ENCODE measurements around the gene APOO. TPM values are rescaled to one million over a fixed set of nuclear protein-coding genes. Genes with fewer than 3 reads are reported as not detected.

Gene APOO
- total and polyA plus RNA-seq, 10 donors: 5.8 to 18.0 (median 11.9) TPM

- Histone ChIP-seq H3K27ac (peak overlapping the region in 4 of 8 donors; percentile 46 to 65 (median 58)), H3K4me1 (peaks cover 6 to 18% (median 12%) of the 10 kb centered on the region in 6 donors), H3K27me3 (replicated peaks in 1 of 7) (no peaks in the 10 kb centered on the region), H3K4me3 (no peak overlapping the region), H3K9me3 (no peaks in the 10 kb centered on the region), H3K36me3 (peaks cover 0 to 19% (median 7%) of the 10 kb centered on the region in 6 donors)
- WGBS, 5 donors: 67 to 90% (median 75%) methylated on average over 4 of the region's 4 CpGs
- no peak for DNase-seq
- intact Hi-C loops (cut with DNase I; ENCODE audit: low total_unique reads): no loop called here
- TF ChIP-seq POLR2A (IDR thresholded peaks at IDR 0.05) (no peak), POLR2AphosphoS5 (IDR thresholded peaks at IDR 0.05) (no peak)
- TF ChIP-seq, protein P1, sequence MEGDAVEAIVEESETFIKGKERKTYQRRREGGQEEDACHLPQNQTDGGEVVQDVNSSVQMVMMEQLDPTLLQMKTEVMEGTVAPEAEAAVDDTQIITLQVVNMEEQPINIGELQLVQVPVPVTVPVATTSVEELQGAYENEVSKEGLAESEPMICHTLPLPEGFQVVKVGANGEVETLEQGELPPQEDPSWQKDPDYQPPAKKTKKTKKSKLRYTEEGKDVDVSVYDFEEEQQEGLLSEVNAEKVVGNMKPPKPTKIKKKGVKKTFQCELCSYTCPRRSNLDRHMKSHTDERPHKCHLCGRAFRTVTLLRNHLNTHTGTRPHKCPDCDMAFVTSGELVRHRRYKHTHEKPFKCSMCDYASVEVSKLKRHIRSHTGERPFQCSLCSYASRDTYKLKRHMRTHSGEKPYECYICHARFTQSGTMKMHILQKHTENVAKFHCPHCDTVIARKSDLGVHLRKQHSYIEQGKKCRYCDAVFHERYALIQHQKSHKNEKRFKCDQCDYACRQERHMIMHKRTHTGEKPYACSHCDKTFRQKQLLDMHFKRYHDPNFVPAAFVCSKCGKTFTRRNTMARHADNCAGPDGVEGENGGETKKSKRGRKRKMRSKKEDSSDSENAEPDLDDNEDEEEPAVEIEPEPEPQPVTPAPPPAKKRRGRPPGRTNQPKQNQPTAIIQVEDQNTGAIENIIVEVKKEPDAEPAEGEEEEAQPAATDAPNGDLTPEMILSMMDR (IDR thresholded peaks at IDR 0.05 in 8 of 11, conservative IDR thresholded peaks at IDR 0.05 in 3 of 11): no peak
These were observed 118.8 kb downstream of the APOO start for GRCh38 chrX:23788946-23789345.

DNA sequence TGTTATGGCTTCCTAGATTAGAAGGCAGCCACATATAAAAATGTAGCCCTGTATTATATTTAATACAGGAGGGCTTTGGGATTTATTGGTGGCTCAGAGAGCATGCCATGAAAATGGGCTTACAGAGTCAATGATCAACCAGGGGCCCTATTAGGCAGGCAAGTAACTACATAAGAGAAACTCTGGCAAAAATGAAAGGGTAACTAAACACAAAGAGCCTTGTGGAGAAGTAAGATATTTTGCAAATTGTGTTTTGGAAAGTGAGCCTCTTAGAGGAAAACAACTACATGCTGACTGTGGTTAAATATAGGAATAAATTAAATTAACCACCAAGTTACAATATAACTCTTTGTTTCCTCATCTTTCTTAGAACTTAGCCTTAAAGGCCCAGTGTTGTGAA, 119.2 kb downstream of the APOO start:
- peaks cover 6 to 18% (median 12%) of the 10 kb centered on the region in 6 donors for H3K4me1 ChIP-seq
- DNase-seq: no peak
- H3K27ac ChIP-seq: peak overlapping the region in 4 of 8 donors; percentile 46 to 65 (median 58)
- H3K36me3 ChIP-seq: peaks cover 0 to 19% (median 7%) of the 10 kb centered on the region in 6 donors
- intact Hi-C loops (cut with DNase I; ENCODE audit: low total_unique reads): no loop called here
- no peaks in the 10 kb centered on the region for H3K9me3 ChIP-seq
- no peaks in the 10 kb centered on the region for H3K27me3 ChIP-seq (replicated peaks in 1 of 7)
- H3K4me3 ChIP-seq: no peak overlapping the region
- TF ChIP-seq, protein P1 (IDR thresholded peaks at IDR 0.05 in 8 of 11, conservative IDR thresholded peaks at IDR 0.05 in 3 of 11): no peak
- TF ChIP-seq POLR2A (IDR thresholded peaks at IDR 0.05) (no peak), POLR2AphosphoS5 (IDR thresholded peaks at IDR 0.05) (no peak)

DNA sequence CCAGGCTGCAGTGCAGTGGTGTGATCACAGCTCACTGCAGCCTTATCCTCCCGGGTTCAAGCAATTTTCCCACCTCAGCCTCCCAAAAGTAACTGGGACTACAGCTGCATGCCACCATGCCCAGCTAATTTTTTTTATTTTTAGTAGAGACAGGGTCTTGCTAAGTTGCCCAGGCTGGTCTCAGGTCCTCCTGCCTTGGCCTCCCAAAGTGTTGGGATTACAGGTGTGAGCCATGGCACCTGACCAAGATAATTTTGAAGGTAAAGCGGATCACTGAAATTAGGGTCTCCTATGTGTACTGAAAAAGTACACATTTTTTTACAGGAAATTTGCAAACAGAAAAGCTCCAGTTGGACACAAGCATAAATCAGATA, 120.0 kb downstream of the APOO start:
- Histone ChIP-seq H3K9me3 (peaks cover 0 to 4% (median 0%) of the 10 kb centered on the region in 8 donors), H3K27me3 (replicated peaks in 1 of 7) (no peaks in the 10 kb centered on the region), H3K27ac (peak overlapping the region in 4 of 8 donors; percentile 46 to 65 (median 58)), H3K4me3 (no peak overlapping the region), H3K36me3 (peaks cover 0 to 19% (median 7%) of the 10 kb centered on the region in 6 donors), H3K4me1 (peaks cover 6 to 18% (median 12%) of the 10 kb centered on the region in 6 donors)
- no peak for DNase-seq
- WGBS, 5 donors: 87 to 100% (median 98%) methylated on average over 2 of the region's 2 CpGs
- TF ChIP-seq POLR2AphosphoS5 (IDR thresholded peaks at IDR 0.05) (no peak), POLR2A (IDR thresholded peaks at IDR 0.05) (no peak)
- TF ChIP-seq, protein P1 (IDR thresholded peaks at IDR 0.05 in 8 of 11, conservative IDR thresholded peaks at IDR 0.05 in 3 of 11): no peak
- intact Hi-C loops (cut with DNase I; ENCODE audit: low total_unique reads): no loop called here

DNA sequence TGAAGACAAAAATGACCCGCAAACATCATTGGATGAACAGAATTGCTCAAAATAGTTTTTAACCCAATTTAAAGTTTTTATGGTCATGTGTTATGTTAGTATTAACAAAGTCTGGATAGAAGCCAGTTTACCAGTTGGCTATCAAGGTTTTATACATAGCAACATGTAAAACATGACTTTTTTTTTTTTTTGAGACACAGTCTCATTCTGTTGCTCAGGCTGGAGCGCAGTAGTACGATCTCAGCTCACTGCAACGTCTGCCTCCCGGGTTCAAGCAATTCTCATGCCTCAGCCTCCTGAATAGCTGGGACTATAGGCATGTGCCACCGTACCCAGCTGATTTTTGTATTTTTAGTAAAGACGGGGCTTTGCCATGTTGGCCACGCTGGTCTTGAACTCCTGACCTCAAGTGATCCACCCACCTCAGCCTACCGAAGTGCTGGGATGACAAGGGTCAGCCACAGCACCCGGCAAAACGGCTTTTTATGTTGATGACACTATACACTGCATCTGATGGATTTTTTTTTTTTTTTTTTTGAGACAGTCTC, 121.4 kb downstream of the APOO start:
- WGBS, 5 donors: 77 to 89% (median 82%) methylated on average over 11 of the region's 11 CpGs
- Histone ChIP-seq H3K4me3 (peak overlapping the region in 1 of 8 donors; percentile 77), H3K27ac (peak overlapping the region in 4 of 8 donors; percentile 96 to 98 (median 98)), H3K4me1 (peaks cover 8 to 28% (median 20%) of the 10 kb centered on the region in 6 donors), H3K36me3 (peaks cover 0 to 19% (median 7%) of the 10 kb centered on the region in 6 donors), H3K9me3 (peaks cover 0 to 5% (median 0%) of the 10 kb centered on the region in 8 donors), H3K27me3 (replicated peaks in 1 of 7) (no peaks in the 10 kb centered on the region)
- no peak for TF ChIP-seq POLR2A (IDR thresholded peaks at IDR 0.05)
- TF ChIP-seq, protein P1 (IDR thresholded peaks at IDR 0.05 in 8 of 11, conservative IDR thresholded peaks at IDR 0.05 in 3 of 11): no peak
- peak in 2 of 3 donors; percentile 30 to 59 for TF ChIP-seq POLR2AphosphoS5 (IDR thresholded peaks at IDR 0.05)
- intact Hi-C loops (cut with DNase I; ENCODE audit: low total_unique reads): no loop called here
- DNase-seq: no peak

All from spleen (tissue), 11 donors.